HG03460 (cell line): Measurements from ENCODE around the gene PFKFB2.
A peak's percentile ranks its signal among the peaks of the same experiment; 100 is the strongest.

Experiments used
- ATAC-seq: cut with Tn5 transposase; IDR thresholded peaks from one replicate; pipeline ENCODE4 v1.9.1; 2021; ENCODE audit not compliant: unreplicated experiment

Gene PFKFB2

DNA sequence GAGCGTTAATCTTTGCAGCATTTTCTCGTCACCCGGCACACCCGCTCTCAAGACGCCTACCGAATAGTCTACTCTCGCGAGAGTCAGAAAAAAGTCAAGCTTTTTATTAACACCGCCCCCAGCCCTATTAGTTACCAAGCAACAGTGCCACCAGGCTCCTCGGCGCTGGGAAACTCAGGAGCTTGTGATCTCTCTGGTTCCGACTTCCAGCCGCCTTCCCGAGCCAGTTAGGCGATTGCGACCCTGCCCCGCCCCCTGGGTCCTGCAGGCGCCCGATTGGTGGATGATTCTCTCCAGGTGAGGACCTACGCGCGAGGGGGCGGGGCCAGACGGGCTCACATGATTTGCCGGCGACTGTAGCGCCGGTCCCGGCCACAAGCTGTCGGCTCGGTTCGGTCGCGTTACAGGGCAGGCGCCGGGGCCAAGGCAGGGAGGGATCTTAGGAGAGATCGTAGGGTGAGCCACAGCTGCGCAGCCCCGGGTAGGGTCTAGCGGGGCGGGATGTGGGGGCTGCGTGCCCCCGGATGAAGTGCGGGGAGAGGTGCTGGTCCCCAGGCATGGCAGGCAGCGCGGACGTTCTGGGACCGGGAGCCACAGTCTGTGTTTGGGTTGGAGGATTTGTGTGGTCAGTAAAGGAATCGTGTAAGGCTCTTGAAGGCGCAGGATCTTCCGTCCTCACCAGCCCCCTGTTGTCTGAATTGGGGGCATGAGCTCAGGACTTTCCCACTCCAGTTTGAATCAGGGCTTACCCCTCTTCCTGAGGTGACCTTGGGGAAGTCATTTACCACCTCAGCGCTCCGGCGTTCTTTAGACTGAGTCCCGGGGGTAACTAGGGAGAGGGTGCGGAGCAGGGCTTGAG, at the start of gene PFKFB2:
PFKFB2 (plus strand) TSS at position 365 of the 859 bp plus-strand sequence. CDS start 1,443 bp downstream, outside the sequence.
- peak; percentile 85 for ATAC-seq

DNA sequence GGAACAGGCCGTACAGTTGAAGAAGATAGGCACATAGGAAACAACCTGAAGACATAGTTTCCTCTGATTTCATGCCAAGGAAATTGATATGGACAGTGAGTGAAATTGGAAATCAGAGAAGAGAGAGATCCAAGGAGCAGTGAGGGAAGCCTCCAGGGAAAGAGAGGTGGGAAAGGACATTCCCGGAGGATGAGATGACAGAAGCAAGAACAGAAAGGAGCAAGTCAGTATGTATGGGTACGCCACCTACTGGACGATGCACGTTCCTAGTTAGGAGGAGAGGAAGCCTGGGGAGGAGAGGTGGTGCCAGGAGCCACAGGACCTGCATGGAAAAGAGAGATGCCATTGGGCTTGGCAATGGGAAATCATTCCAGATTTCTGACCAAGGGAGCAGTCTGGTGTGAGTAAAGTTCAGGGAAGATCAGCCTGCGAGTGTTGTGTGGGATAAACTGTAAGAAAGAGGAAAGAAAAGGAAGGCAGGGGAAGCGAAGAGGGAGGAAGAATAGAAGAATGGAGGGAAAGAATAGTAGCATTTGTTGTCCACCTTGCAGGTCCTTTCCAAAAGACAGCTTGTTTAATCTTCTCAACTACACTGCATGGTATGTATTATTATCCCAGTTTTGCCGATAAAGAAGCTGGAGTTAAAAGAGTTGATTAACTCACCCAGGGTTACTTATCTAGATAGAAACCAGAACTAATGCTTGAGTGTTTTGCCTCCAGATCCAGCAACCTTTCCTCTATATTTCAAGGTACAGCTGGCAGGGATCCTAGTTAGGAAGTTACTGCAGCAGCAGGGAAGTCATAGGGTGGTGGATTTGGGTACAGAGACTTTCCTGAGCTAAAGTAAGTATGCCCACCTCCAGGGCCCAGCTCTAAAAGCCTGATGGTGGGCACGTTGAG, 47.9 kb upstream of the PFKFB2 start:
- ATAC-seq = no peak

DNA sequence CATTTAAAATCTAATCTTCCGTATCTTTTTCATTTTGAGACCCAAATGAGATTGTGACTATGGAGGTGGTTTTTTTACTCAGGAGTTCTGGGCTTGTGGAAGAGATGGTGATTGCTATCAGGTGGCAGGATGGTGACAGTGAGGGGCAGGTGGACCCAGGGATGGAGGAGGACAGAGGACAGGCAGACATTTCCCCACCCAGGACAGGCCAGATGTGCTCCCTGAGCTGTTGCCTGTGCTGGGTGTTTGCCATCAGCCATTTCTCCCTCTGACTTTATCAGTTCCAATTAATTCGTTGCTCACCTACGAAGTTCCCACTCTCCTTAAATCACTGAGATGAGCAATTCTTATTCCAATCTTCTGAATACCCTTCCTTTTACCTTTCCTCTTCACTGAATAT, 47.0 kb upstream of the PFKFB2 start:
- no peak for ATAC-seq

GRCh38 chr1:207006914-207007313, 46.2 kb upstream of the PFKFB2 start:
- no peak for ATAC-seq

- no peak for ATAC-seq
Measured at GRCh38 chr1:207007352-207008033, 45.6 kb upstream of the PFKFB2 start.

GRCh38 chr1:207009182-207009850, 43.8 kb upstream of the PFKFB2 start:
- ATAC-seq = no peak

DNA sequence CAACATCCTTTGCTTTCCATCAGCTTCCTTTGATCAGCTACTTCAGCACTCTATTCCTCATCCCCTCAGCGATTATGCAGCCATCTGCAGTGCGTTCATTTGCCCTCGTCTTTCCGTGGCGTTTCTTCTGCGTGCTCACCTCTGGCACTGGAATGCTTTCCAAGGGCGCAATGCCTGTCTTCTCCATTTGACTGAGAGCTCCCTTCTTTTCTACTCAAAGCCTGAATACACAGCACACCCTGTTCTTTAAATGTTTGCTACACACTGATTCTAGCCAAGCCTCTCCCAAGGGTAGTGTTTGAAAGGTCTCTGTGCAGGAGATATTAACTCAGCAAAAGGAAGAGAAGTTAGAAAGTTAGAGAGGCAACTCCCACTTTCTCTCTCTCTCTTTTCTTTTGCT, 43.1 kb upstream of the PFKFB2 start:
- no peak for ATAC-seq

DNA sequence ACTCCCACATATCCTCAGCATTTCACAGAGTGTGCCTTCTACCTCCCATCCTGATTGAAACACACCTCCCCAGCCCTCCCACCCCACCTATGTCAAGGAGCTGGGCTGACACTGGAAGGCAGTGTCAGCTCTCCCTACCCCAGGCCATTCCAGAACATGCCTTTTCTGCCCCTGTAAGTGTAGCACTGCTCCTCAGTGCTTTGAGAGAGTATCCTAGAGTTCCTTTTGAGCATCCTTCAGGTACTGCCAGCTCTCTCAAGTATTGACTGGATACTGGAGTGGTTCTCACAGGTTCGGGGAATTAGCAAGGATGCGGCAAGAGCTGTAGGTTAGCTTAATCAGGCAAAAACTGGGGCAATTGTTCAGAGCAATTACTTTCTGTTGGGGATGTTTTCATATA, 42.3 kb upstream of the PFKFB2 start:
- ATAC-seq = no peak

- no peak for ATAC-seq
Measured at GRCh38 chr1:207013321-207014085, 39.6 kb upstream of the PFKFB2 start.

GRCh38 chr1:207014728-207015127, 38.3 kb upstream of the PFKFB2 start:
- no peak for ATAC-seq

GRCh38 chr1:207015791-207016190, 37.3 kb upstream of the PFKFB2 start:
- no peak for ATAC-seq

- no peak for ATAC-seq
Measured at GRCh38 chr1:207017615-207018559, 35.2 kb upstream of the PFKFB2 start.

- ATAC-seq = no peak
Measured at GRCh38 chr1:207018707-207019106, 34.4 kb upstream of the PFKFB2 start.

- ATAC-seq = no peak
Measured at GRCh38 chr1:207019161-207019560, 33.9 kb upstream of the PFKFB2 start.

DNA sequence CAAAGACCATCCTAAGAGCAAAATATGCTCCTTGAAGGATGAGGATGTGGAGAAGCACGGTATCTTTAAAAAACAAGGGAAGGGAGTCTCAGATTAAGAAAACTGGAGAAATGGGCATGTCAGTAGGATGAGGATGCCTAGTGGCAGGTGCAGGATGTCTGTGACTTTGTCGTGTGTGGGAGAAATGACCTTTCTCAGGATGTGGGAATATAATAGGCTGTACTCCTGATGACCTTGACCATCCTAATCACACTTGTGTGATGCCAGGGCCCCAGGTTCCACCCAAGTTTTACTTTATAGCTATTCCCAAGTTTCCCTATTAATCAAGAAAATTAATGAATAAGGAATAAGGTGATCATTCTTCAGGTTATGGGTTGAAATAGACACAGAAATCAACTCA, 33.4 kb upstream of the PFKFB2 start:
- ATAC-seq = no peak

DNA sequence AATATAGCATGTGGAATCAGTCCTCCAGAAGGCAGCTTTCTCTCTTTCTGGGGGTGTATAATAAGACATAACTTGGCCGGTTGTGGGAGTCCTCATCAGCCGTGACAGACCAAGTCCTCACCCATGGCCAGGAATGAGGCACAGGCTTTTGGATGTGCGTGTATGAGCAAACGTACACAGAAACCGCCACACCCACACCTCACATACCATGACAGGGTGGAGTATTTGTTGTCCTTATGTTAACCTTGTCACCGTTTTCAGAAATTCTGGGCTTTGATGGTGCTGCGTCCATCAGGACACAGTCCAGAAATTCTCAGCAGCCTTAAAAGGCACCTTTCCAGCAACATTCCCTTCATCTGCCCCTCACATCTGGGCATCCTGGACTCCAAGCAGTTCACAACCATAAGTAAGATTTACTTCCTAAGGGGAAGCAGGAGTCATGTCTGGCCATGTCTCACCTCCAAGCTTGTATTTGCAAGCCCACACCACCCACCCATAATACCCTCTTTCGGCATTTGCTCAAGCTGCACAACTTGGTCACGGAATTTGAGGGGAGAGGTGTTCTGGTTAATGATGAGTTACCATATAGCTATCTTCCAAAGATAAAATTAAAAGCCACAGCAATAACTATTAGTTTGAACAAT, 32.9 kb upstream of the PFKFB2 start:
- no peak for ATAC-seq

- no peak for ATAC-seq
Measured at GRCh38 chr1:207020709-207021107, 32.4 kb upstream of the PFKFB2 start.

DNA sequence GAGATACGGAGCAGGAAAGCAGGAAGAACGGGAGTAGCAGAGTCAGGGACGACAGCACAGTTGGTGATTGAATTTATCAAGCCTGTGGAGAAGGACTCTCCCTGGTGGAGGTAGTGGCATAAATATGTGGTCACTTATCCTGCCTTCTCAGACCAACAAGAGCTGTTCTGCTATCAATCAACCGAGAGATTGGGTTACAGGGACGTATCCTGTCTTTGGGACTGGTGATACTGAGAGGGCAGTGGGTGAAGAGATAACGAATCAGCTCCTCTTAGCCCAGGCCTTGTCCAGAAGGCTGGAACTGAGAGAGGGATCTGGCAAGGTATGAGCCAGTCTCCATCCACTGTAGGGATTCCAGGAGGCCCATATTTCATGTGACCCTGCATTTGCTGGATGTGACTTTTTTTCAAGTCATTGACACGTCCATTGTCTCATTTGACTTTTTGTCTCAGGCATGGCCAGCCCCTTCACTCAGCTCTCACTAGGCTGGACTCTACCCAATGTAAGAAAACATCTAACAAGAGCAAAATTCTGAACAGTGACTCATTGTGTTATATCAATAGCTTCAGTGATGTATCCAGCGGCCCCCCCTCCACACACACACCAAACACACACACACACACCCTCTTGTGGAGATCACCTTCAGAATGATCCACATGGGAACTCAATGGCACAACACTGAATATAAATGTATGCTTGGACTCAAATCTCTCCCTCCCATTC, 31.8 kb upstream of the PFKFB2 start:
- no peak for ATAC-seq
